GM12878 (cell line): ENCODE data around the gene SSBP1.

Experiments
- ATF2 ChIP-seq: IDR thresholded peaks from 2 replicates; pipeline ENCODE4 v1.6.1; 2012; ENCODE audit warnings: low read length, inconsistent platforms
- BHLHE40 ChIP-seq, 2 experiments: fragments of 450-650 bp in 1 of 2; IDR thresholded peaks; 2 replicates each; pipeline ENCODE4 v1.6.1; 2011 to 2017; ENCODE audit warnings: low read depth in 2 of 2, borderline replicate concordance in 1 of 2, improper control_type of control experiment in 1 of 2, low read length in 1 of 2, mild to moderate bottlenecking in 1 of 2
- CREB1 ChIP-seq: IDR thresholded peaks from 2 replicates; pipeline ENCODE4 v1.6.1; 2012; ENCODE audit warnings: low read depth, mild to moderate bottlenecking, inconsistent platforms
- CTCF ChIP-seq, 3 experiments: IDR thresholded peaks in 2 of 3; conservative IDR thresholded peaks in 1 of 3; 2 replicates each; pipeline ENCODE4 v1.5.1; 2011; ENCODE audit warnings: low read depth in 3 of 3, low read length in 3 of 3, mild to moderate bottlenecking in 3 of 3, control low read depth in 2 of 3, moderate library complexity in 2 of 3, inconsistent platforms in 1 of 3, mixed read lengths in 1 of 3; ENCODE audit not compliant: control insufficient read depth in 2 of 3, insufficient read depth in 1 of 3; ENCODE audit errors: extremely low read depth in 1 of 3
- JUND ChIP-seq: IDR thresholded peaks from 2 replicates; pipeline ENCODE4 v1.6.1; 2012; ENCODE audit warnings: low read depth, mild to moderate bottlenecking, low read length, improper control_type of control experiment, moderate library complexity
- NFIC ChIP-seq: IDR thresholded peaks from 2 replicates; pipeline ENCODE4 v1.6.1; 2012; ENCODE audit warnings: low read depth, mild to moderate bottlenecking, inconsistent platforms, low read length, moderate library complexity
- NFXL1 ChIP-seq: fragments of 450-650 bp; IDR thresholded peaks from 2 replicates; pipeline ENCODE4 v1.6.1; 2017; ENCODE audit warnings: antibody characterized with exemption, mild to moderate bottlenecking, borderline replicate concordance
- NKRF ChIP-seq: fragments of 450-650 bp; conservative IDR thresholded peaks from 2 replicates; pipeline ENCODE4 v1.6.1; 2017; ENCODE audit warnings: mild to moderate bottlenecking, moderate library complexity
- POLR2A ChIP-seq: IDR thresholded peaks from 2 replicates; pipeline ENCODE4 v1.6.1; 2011; ENCODE audit warnings: low read depth, mild to moderate bottlenecking, low read length
- POLR2AphosphoS2 ChIP-seq: IDR thresholded peaks from 2 replicates; pipeline ENCODE4 v1.6.1; 2011; ENCODE audit warnings: low read depth, mild to moderate bottlenecking, low read length, improper control_type of control experiment, moderate library complexity
- RAD21 ChIP-seq: IDR thresholded peaks from 2 replicates; pipeline ENCODE4 v1.6.1; 2011; ENCODE audit warnings: mild to moderate bottlenecking, low read depth, low read length, moderate library complexity; ENCODE audit not compliant: insufficient read depth
- SRF ChIP-seq, 2 experiments: IDR thresholded peaks; 2 replicates each; pipeline ENCODE4 v1.6.1; 2011; ENCODE audit warnings: low read depth in 2 of 2, low read length in 2 of 2, mild to moderate bottlenecking in 1 of 2, moderate library complexity in 1 of 2
- USF1 ChIP-seq: IDR thresholded peaks from 2 replicates; pipeline ENCODE4 v1.6.1; 2011; ENCODE audit warnings: borderline replicate concordance, low read depth, mild to moderate bottlenecking, moderate library complexity, mixed read lengths, low read length; ENCODE audit not compliant: insufficient read depth; ENCODE audit errors: extremely low read length

GRCh38 chr7:141722529-141722928, 15.6 kb upstream of the SSBP1 start:
- TF ChIP-seq NFIC = no peak
- TF ChIP-seq BHLHE40 (IDR thresholded peaks at IDR 0.05; ENCODE audit: borderline replicate concordance in 1 of 2, low read depth in 2 of 2, low read length in 1 of 2) = no peak
- no peak for TF ChIP-seq RAD21
- no peak for TF ChIP-seq NFXL1
- no peak for TF ChIP-seq USF1
- TF ChIP-seq CTCF (IDR thresholded peaks at IDR 0.05 in 2 of 3, conservative IDR thresholded peaks at IDR 0.05 in 1 of 3; ENCODE audit: control insufficient read depth in 2 of 3, extremely low read depth in 1 of 3, insufficient read depth in 1 of 3, low read depth in 3 of 3, low read length in 3 of 3) = no peak
- TF ChIP-seq JUND = no peak
- TF ChIP-seq NKRF = no peak
- no peak for TF ChIP-seq POLR2AphosphoS2
- TF ChIP-seq CREB1 = no peak
- TF ChIP-seq SRF (IDR thresholded peaks at IDR 0.05; ENCODE audit: low read depth in 2 of 2, low read length in 2 of 2) = no peak
- TF ChIP-seq POLR2A = no peak
- no peak for TF ChIP-seq ATF2
